Neuronal stem cell (in vitro differentiated cells): ENCODE data around the gene B4GALNT4.

Experiments
- DNase-seq: peaks from one replicate; pipeline ENCODE4 v3.0.0-alpha.2; 2013; ENCODE audit warnings: low spot score
- H2AFZ ChIP-seq: one replicate; pipeline ENCODE4 v1.6.1; 2013; ENCODE audit warnings: mild to moderate bottlenecking, low read length, inconsistent platforms
- H2AK5ac ChIP-seq: 2 replicates; pipeline ENCODE4 v1.6.1; 2013; ENCODE audit warnings: low read depth, mild to moderate bottlenecking, inconsistent platforms, low read length, moderate library complexity, mixed read lengths
- H2BK120ac ChIP-seq: 2 replicates; pipeline ENCODE4 v1.6.1; 2013; ENCODE audit warnings: low read depth, mild to moderate bottlenecking, inconsistent platforms, low read length, moderate library complexity, mixed read lengths
- H2BK12ac ChIP-seq: one replicate; pipeline ENCODE4 v1.6.1; 2013; ENCODE audit warnings: low read length, inconsistent platforms
- H2BK15ac ChIP-seq: 2 replicates; pipeline ENCODE4 v1.6.1; 2013; ENCODE audit warnings: mild to moderate bottlenecking, low read length, inconsistent platforms, mixed read lengths
- H2BK5ac ChIP-seq: one replicate; pipeline ENCODE4 v1.6.1; 2013; ENCODE audit warnings: inconsistent platforms, mild to moderate bottlenecking, low read length, moderate library complexity
- H3K14ac ChIP-seq: one replicate; pipeline ENCODE4 v1.6.1; 2013; ENCODE audit warnings: low read length, inconsistent platforms
- H3K18ac ChIP-seq: 2 replicates; pipeline ENCODE4 v1.6.1; 2013; ENCODE audit warnings: low read length, inconsistent platforms
- H3K23ac ChIP-seq: 2 replicates; pipeline ENCODE4 v1.6.1; 2013; ENCODE audit warnings: low read depth, mild to moderate bottlenecking, mixed read lengths, low read length, inconsistent platforms; ENCODE audit not compliant: poor library complexity
- H3K27ac ChIP-seq: replicated peaks from 3 replicates; pipeline ENCODE4 v1.5.1; 2013; ENCODE audit warnings: low read length, inconsistent platforms
- H3K27me3 ChIP-seq, 3 experiments: 2 replicates each; pipeline ENCODE4 v1.6.1; 2013; ENCODE audit warnings: low read length in 3 of 3, mild to moderate bottlenecking in 2 of 3, inconsistent platforms in 1 of 3, low read depth in 1 of 3, mixed read lengths in 1 of 3, moderate library complexity in 1 of 3; ENCODE audit not compliant: control insufficient read depth in 3 of 3, insufficient read depth in 3 of 3
- H3K36me3 ChIP-seq, 2 donors: replicated peaks in 1 of 2; 2 replicates each; pipeline ENCODE4 v1.6.1; 2013; ENCODE audit warnings: low read length in 2 of 2; ENCODE audit not compliant: control insufficient read depth in 2 of 2, insufficient read depth in 2 of 2
- H3K4ac ChIP-seq: 2 replicates; pipeline ENCODE4 v1.6.1; 2013; ENCODE audit warnings: inconsistent platforms, mild to moderate bottlenecking, low read length, moderate library complexity
- H3K4me1 ChIP-seq, 2 donors: 1 replicate in 1 of 2; 2 replicates in 1 of 2; pipeline ENCODE4 v1.6.1; 2013; ENCODE audit warnings: low read length in 2 of 2, low read depth in 1 of 2; ENCODE audit not compliant: control insufficient read depth in 2 of 2, insufficient read depth in 1 of 2
- H3K4me2 ChIP-seq: one replicate; pipeline ENCODE4 v1.6.1; 2013; ENCODE audit warnings: mild to moderate bottlenecking, low read length, inconsistent platforms; ENCODE audit not compliant: insufficient read depth, poor library complexity, severe bottlenecking
- H3K4me3 ChIP-seq, 2 donors: 2 replicates each; pipeline ENCODE4 v1.5.1; 2013; ENCODE audit warnings: low read length in 2 of 2, mild to moderate bottlenecking in 2 of 2, inconsistent platforms in 1 of 2, moderate library complexity in 1 of 2
- H3K79me1 ChIP-seq: one replicate; pipeline ENCODE4 v1.6.1; 2013; ENCODE audit warnings: low read depth, mild to moderate bottlenecking, inconsistent platforms, low read length, moderate library complexity
- H3K9ac ChIP-seq: one replicate; pipeline ENCODE4 v1.6.1; 2013; ENCODE audit warnings: mild to moderate bottlenecking, low read depth, low read length, inconsistent platforms; ENCODE audit not compliant: poor library complexity
- H3K9me3 ChIP-seq, 2 donors: replicated peaks in 1 of 2; 2 replicates each; pipeline versions ENCODE3 to v1.6.1; 2013; ENCODE audit warnings: low read length in 2 of 2, mild to moderate bottlenecking in 2 of 2, inconsistent platforms in 1 of 2, low read depth in 1 of 2, mixed read lengths in 1 of 2, moderate library complexity in 1 of 2; ENCODE audit not compliant: control insufficient read depth in 2 of 2, insufficient read depth in 1 of 2
- H4K8ac ChIP-seq: one replicate; pipeline ENCODE4 v1.6.1; 2013; ENCODE audit warnings: low read depth, mild to moderate bottlenecking, inconsistent platforms, low read length, moderate library complexity
- H4K91ac ChIP-seq: one replicate; pipeline ENCODE4 v1.6.1; 2013; ENCODE audit warnings: low read length, low read depth, mild to moderate bottlenecking, inconsistent platforms; ENCODE audit not compliant: poor library complexity
- WGBS, 2 donors: extraction: QIAGEN DNeasy Blood & Tissue Kit; methylation state at CpG; one replicate each; pipeline ENCODE4 v1.1.7; 2013; ENCODE audit warnings: missing lambda C conversion rate in 2 of 2, mixed read lengths in 1 of 2; ENCODE audit not compliant: insufficient read length in 2 of 2, insufficient replicate concordance in 1 of 2; ENCODE audit errors: extremely low coverage in 2 of 2; 5-methylcytosine and 5-hydroxymethylcytosine counted together

B4GALNT4 gene

GRCh38 chr11:352456-353031 is 16.8 kb upstream of the B4GALNT4 start:
- Histone ChIP-seq H3K27me3 (no peaks in the 10 kb centered on the region), H2AFZ (no peak overlapping the region), H2BK120ac (no peak overlapping the region), H4K91ac (no peak overlapping the region), H2AK5ac (peak overlapping the region; percentile 1), H3K14ac (no peak overlapping the region), H3K9me3 (peaks cover 2 to 13% of the 10 kb centered on the region in 2 donors), H3K4ac (no peak overlapping the region), H3K4me2 (no peak overlapping the region), H3K9ac (no peak overlapping the region), H2BK15ac (no peak overlapping the region), H2BK12ac (no peak overlapping the region), H3K4me1 (peaks cover 6 to 11% of the 10 kb centered on the region in 2 donors), H3K36me3 (peaks cover 0 to 11% of the 10 kb centered on the region in 2 donors), H3K27ac (no peak overlapping the region), H2BK5ac (no peak overlapping the region), H3K23ac (no peak overlapping the region), H4K8ac (no peak overlapping the region), H3K4me3 (no peak overlapping the region), H3K18ac (no peak overlapping the region), H3K79me1 (peaks cover 4% of the 10 kb centered on the region)
- DNase-seq, result no peak
- whole genome bisulfite sequencing, 2 donors, result no CpG with 5 or more reads among the region's 12 CpGs

GRCh38 chr11:353179-353873 is 16.0 kb upstream of the B4GALNT4 start:
- Histone ChIP-seq H3K23ac (no peak overlapping the region), H2BK120ac (no peak overlapping the region), H2AFZ (peak overlapping the region; percentile 64), H3K14ac (no peak overlapping the region), H2BK5ac (no peak overlapping the region), H3K18ac (no peak overlapping the region), H3K4ac (no peak overlapping the region), H3K9me3 (peaks cover 2 to 16% of the 10 kb centered on the region in 2 donors), H3K4me3 (no peak overlapping the region), H2AK5ac (no peak overlapping the region), H3K27ac (no peak overlapping the region), H3K9ac (no peak overlapping the region), H4K91ac (no peak overlapping the region), H3K4me1 (peaks cover 6 to 12% of the 10 kb centered on the region in 2 donors), H4K8ac (no peak overlapping the region), H3K27me3 (no peaks in the 10 kb centered on the region), H3K4me2 (no peak overlapping the region), H2BK12ac (no peak overlapping the region), H3K79me1 (peaks cover 4% of the 10 kb centered on the region), H2BK15ac (peak overlapping the region; percentile 79), H3K36me3 (peaks cover 0 to 11% of the 10 kb centered on the region in 2 donors)
- no peak for DNase-seq
- WGBS, 2 donors, result no CpG with 5 or more reads among the region's 16 CpGs

DNA sequence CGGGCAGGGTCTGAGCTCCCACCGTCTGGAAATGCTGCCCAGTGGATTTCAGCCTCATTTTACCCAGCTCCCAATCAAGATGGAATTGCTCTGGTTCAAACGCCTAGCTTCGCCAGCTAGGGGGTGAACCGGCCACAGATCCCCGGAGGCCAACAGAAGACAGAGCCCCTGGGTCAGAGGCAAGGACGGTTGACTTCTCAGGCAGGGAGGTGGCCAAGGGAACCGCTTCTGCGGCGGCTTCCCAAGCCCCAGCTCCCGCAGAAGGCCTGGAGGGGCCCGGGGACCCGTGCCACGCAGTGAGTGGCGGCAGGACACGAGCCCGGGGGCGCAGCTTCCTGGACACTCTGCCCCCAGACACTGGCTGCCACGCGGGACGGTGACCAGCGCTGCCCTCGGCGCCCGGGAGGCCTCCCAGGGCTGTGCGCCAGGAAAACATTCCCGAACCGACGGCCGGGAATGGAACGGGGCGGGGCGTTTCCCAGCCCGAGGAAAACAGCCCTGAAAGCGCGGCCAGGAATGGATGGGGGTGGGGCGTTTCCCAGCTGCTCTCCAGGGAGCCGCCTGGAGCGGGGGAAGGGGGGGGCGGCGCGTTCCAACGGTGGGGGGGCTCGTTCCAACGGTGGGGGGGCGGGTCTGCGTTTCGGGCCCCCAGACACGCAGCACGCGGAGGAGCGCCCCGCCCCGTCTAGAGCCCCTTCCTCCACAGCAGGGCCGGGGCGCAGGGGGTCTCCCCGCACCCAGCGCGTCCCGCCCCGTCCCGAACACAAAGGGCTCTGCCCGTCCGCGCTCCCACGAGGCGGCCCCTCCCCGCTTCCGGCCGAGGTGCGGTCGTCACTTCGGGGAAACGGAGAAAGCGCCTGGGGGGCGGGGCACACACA is 13.5 kb upstream of the B4GALNT4 start:
- peak overlapping the region; percentile 20 to 63 for H3K4me3 ChIP-seq
- peaks cover 11 to 23% of the 10 kb centered on the region in 2 donors for H3K9me3 ChIP-seq
- H4K91ac ChIP-seq, result peak overlapping the region; percentile 73
- peak overlapping the region; percentile 97 for H2BK120ac ChIP-seq
- no peaks in the 10 kb centered on the region for H3K27me3 ChIP-seq
- H2BK15ac ChIP-seq, result peak overlapping the region; percentile 98
- peaks cover 0 to 11% of the 10 kb centered on the region in 2 donors for H3K36me3 ChIP-seq
- H2BK5ac ChIP-seq, result peak overlapping the region; percentile 97
- H2AFZ ChIP-seq, result peak overlapping the region; percentile 65
- H3K27ac ChIP-seq, result peak overlapping the region; percentile 97
- no peak overlapping the region for H4K8ac ChIP-seq
- H2AK5ac ChIP-seq, result peak overlapping the region; percentile 80
- peak overlapping the region; percentile 58 for H3K4me2 ChIP-seq
- peaks cover 4% of the 10 kb centered on the region for H3K79me1 ChIP-seq
- peak overlapping the region; percentile 43 for H3K14ac ChIP-seq
- peak; percentile 93 for DNase-seq
- WGBS, 2 donors, result no CpG with 5 or more reads among the region's 76 CpGs
- H3K18ac ChIP-seq, result peak overlapping the region; percentile 99
- peak overlapping the region; percentile 98 for H2BK12ac ChIP-seq
- peak overlapping the region; percentile 86 for H3K4ac ChIP-seq
- peak overlapping the region; percentile 82 for H3K23ac ChIP-seq
- H3K9ac ChIP-seq, result peak overlapping the region; percentile 92
- peaks cover 6 to 12% of the 10 kb centered on the region in 2 donors for H3K4me1 ChIP-seq
